AG04450 (cell line): ENCODE data around the gene ADORA2B. TPM values are rescaled to one million over a fixed set of nuclear protein-coding genes. Genes with fewer than 3 reads are reported as not detected.

Experiments
- CTCF ChIA-PET: fragments of 300-600, 350-600 bp; formaldehyde crosslinking; extraction: SDS; loops from one replicate; lab custom pipeline; 2022; ENCODE audit warnings: antibody characterized with exemption, inconsistent platforms; lab: Charles Lee
- POLR2A ChIA-PET: fragments of 350-600 bp; formaldehyde crosslinking; extraction: SDS; loops from one replicate; lab custom pipeline; 2021; ENCODE audit warnings: antibody characterized with exemption, inconsistent platforms; lab: Yijun Ruan, JAX
- DNase-seq: peaks from one replicate; pipeline ENCODE4 v3.0.0-alpha.2; 2011; ENCODE audit warnings: low read depth, low spot score
- H3K27ac ChIP-seq: one replicate; pipeline ENCODE4 v1.5.1; 2012; ENCODE audit warnings: low read depth, low read length, control low read depth
- H3K27me3 ChIP-seq: one replicate; pipeline ENCODE4 v1.6.0; 2012; ENCODE audit warnings: low read length; ENCODE audit not compliant: control insufficient read depth, insufficient read depth
- H3K4me3 ChIP-seq: 2 replicates; pipeline ENCODE4 v1.5.1; 2011; ENCODE audit warnings: mild to moderate bottlenecking, low read depth, low read length, control low read depth
- H3K9me3 ChIP-seq: 2 replicates; pipeline ENCODE4 v1.5.1; 2012; ENCODE audit warnings: low read length; ENCODE audit not compliant: control insufficient read depth, insufficient read depth
- CTCF ChIP-seq: IDR thresholded peaks from 2 replicates; pipeline ENCODE4 v1.5.1; 2011; ENCODE audit warnings: low read depth, low read length, control low read depth, inconsistent platforms
- polyA plus RNA-seq: library from polyadenylated mRNA; depleted of rRNA; stranded (reverse); fragments of >200 nt; gene quantifications from 2 replicates; pipeline ENCODE4 v1.2.3, GENCODE V29; 2011

The ADORA2B gene
- polyA plus RNA-seq, 1 experiment: 14.8 TPM

DNA sequence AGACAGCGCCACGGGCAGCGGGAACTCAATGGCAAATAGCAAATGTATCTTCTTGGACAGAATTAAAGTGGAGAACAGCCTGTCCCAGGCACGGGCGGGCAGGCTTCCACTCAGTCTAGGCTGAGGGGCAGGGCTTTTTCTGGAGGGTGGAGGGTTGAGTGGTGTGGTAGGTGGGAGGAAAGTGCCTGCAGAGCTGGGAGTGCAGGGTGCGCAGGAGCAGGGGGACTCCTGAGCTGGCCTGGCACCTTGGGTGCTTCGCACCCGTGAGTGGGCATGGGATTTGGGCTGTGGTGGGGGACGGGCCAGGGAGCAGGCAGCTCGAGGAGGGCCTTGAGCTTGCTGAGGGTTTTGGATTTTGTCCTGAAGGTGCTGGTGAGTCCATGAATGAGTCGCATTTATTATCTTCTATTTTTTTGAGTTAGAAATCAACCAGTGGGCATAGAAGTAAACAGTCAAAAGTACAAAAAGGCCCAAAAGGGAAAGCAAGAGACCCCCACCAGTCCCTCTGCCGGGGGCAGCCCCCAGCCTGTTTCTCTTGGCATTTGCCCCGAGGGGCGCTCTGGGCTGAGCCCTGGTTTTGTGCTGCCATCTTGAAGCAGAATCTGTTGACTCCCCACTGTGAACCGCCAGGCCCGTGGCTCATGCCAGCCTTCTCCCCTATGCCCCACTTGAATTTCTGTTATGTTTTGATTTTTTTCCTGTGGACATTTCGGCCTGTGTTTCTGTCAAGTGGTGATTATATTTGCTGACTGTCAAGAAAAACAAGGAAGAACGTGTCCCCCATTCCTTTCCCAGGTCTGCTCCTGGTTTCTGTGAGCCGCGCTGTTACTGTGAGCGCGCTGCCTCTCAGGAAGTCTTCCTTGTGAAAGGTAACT lies 8.2 kb downstream of the ADORA2B start:
- no peak for DNase-seq
- no peak for TF ChIP-seq CTCF
- ChIA-PET POLR2A (interaction anchor here (1.2 kb wide), 1 partner anchor 46 kb away, joined by 3 read pairs; the partner anchor contains the start of genes TTC19 and ZSWIM7), CTCF (no interaction called here)
- no peak overlapping the region for H3K4me3 ChIP-seq
- no peaks in the 10 kb centered on the region; the same call in 1 of the 2 replicates for H3K9me3 ChIP-seq
- H3K27me3 ChIP-seq: no peaks in the 10 kb centered on the region
- H3K27ac ChIP-seq: no peak overlapping the region

DNA sequence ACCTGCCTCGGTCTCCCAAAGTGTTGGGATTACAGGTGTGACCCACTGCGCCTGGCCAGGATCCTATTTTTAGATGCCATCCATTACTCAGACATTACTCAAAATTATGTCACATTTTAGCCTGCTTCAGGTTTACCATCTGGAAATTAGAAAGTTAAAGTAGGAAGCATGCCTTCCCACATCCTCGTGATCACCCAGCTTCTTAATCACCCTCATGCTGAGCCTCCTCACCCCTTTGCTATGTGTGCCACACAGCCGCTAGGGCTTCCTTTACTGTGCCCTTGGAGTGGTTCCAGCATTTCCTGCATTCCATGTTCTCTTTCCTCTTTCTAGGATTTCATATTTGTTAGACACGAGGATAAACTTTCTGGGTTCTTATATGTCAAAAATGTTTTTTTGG lies 9.3 kb downstream of the ADORA2B start:
- TF ChIP-seq CTCF: no peak
- POLR2A ChIA-PET: interaction anchor here (0.6 to 1.2 kb wide), 2 partner anchors 9 to 45 kb away, joined by 3 to 7 read pairs; partner anchors contain the start of genes TTC19 and ZSWIM7
- Histone ChIP-seq H3K27ac (peak overlapping the region; percentile 11), H3K27me3 (no peaks in the 10 kb centered on the region), H3K9me3 (no peaks in the 10 kb centered on the region; the same call in 1 of the 2 replicates), H3K4me3 (no peak overlapping the region)
- DNase-seq: peak; percentile 72
- CTCF ChIA-PET: interaction anchor here (0.7 kb wide), 1 partner anchor 1877 kb away, joined by 3 read pairs; no protein-coding TSS in a partner anchor

GRCh38 chr17:15955793-15956541 lies 11.0 kb downstream of the ADORA2B start:
- Histone ChIP-seq H3K27ac (no peak overlapping the region), H3K4me3 (no peak overlapping the region), H3K9me3 (no peaks in the 10 kb centered on the region; the same call in 1 of the 2 replicates), H3K27me3 (no peaks in the 10 kb centered on the region)
- no peak for DNase-seq
- no peak for TF ChIP-seq CTCF
- CTCF ChIA-PET: no interaction called here
- POLR2A ChIA-PET: interaction anchor here (0.7 to 1.4 kb wide), 2 partner anchors 11 to 398 kb away, joined by 3 to 6 read pairs; partner anchors contain the start of gene ADORA2B

DNA sequence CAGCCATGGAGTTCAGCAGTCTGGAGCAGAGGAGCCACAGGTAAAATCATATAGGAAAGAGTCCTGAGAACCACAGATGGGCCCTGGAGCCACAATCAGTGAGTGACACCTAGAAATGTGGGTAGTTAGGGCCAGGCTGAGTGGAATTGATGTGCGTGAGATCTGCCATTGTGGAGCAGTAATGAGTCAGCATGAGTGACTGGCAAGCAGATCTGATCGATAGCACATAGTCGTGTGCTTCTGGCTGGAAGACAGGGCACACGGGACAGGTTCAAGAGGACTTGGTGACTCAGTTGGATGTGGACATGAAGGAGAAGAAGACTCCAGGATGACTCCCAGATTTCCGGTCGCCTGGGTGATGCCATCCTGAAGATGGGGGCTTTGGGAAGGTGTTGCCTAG lies 12.3 kb downstream of the ADORA2B start:
- H3K27me3 ChIP-seq: no peaks in the 10 kb centered on the region
- POLR2A ChIA-PET: no interaction called here
- H3K27ac ChIP-seq: no peak overlapping the region
- no peak overlapping the region for H3K4me3 ChIP-seq
- DNase-seq: no peak
- H3K9me3 ChIP-seq: no peaks in the 10 kb centered on the region
- CTCF ChIA-PET: interaction anchor here (0.9 kb wide), 1 partner anchor 12 kb away, joined by 3 read pairs; the partner anchor contains the start of gene ADORA2B
- no peak for TF ChIP-seq CTCF
